Astrocyte (in vitro differentiated cells and primary cell): ENCODE results near the gene DNAH11. TPM values are rescaled to one million over a fixed set of nuclear protein-coding genes. Genes with fewer than 3 reads are reported as not detected.

ENCODE experiments used
- DNase-seq: peaks from one replicate; pipeline ENCODE4 v3.0.0-alpha.2; 2010; ENCODE audit warnings: low read depth
- FAIRE-seq: peaks from 2 replicates; lab custom pipeline; 2011; peaks lifted over from hg19 to GRCh38; lab: Jason Lieb, UNC
- H2AFZ ChIP-seq: 2 replicates; pipeline ENCODE4 v1.6.0; 2012; ENCODE audit warnings: low read depth, low read length, inconsistent platforms
- H3K27ac ChIP-seq: 2 replicates; pipeline ENCODE4 v1.5.1; 2011; ENCODE audit warnings: low read depth, low read length, inconsistent platforms
- H3K27me3 ChIP-seq: 2 replicates; pipeline ENCODE4 v1.6.0; 2011; ENCODE audit warnings: low read length, inconsistent platforms; ENCODE audit not compliant: insufficient read depth
- H3K36me3 ChIP-seq: 2 replicates; pipeline ENCODE4 v1.5.1; 2011; ENCODE audit warnings: low read length, inconsistent platforms; ENCODE audit not compliant: insufficient read depth
- H3K4me1 ChIP-seq: 2 replicates; pipeline ENCODE4 v1.5.1; 2011; ENCODE audit warnings: low read length, inconsistent platforms; ENCODE audit not compliant: insufficient read depth
- H3K4me2 ChIP-seq: 2 replicates; pipeline ENCODE4 v1.6.0; 2012; ENCODE audit warnings: low read length, inconsistent platforms
- H3K4me3 ChIP-seq: 2 replicates; pipeline ENCODE4 v1.5.1; 2011; ENCODE audit warnings: low read depth, mild to moderate bottlenecking, low read length, inconsistent platforms; ENCODE audit not compliant: insufficient read depth
- H3K79me2 ChIP-seq: 2 replicates; pipeline ENCODE4 v1.6.0; 2012; ENCODE audit warnings: mild to moderate bottlenecking, low read length, inconsistent platforms; ENCODE audit not compliant: insufficient read depth
- H3K9ac ChIP-seq: 2 replicates; pipeline ENCODE4 v1.6.0; 2012; ENCODE audit warnings: mild to moderate bottlenecking, low read length, inconsistent platforms
- H3K9me3 ChIP-seq: 2 replicates; pipeline ENCODE4 v1.5.1; 2012; ENCODE audit warnings: low read depth, mild to moderate bottlenecking, low read length, inconsistent platforms; ENCODE audit not compliant: insufficient read depth
- H4K20me1 ChIP-seq: 2 replicates; pipeline ENCODE4 v1.6.0; 2012; ENCODE audit warnings: low read length, inconsistent platforms; ENCODE audit not compliant: insufficient read depth
- H3K27ac Mint-ChIP-seq: one replicate; pipeline ENCODE4 v1.8.0; 2021; ENCODE audit warnings: mild to moderate bottlenecking, mixed read lengths; ENCODE audit not compliant: unreplicated experiment
- H3K27me3 Mint-ChIP-seq: one replicate; pipeline ENCODE4 v1.8.0; 2021; ENCODE audit warnings: low read depth, mixed read lengths; ENCODE audit not compliant: unreplicated experiment
- H3K36me3 Mint-ChIP-seq: one replicate; pipeline ENCODE4 v1.8.0; 2021; ENCODE audit warnings: low read depth, mixed read lengths; ENCODE audit not compliant: unreplicated experiment
- H3K4me1 Mint-ChIP-seq: one replicate; pipeline ENCODE4 v1.8.0; 2021; ENCODE audit warnings: low read depth, mixed read lengths; ENCODE audit not compliant: unreplicated experiment
- H3K4me3 Mint-ChIP-seq: one replicate; pipeline ENCODE4 v1.8.0; 2021; ENCODE audit warnings: mild to moderate bottlenecking, moderate library complexity, mixed read lengths; ENCODE audit not compliant: unreplicated experiment
- H3K9me3 Mint-ChIP-seq: one replicate; pipeline ENCODE4 v1.8.0; 2021; ENCODE audit warnings: mild to moderate bottlenecking, mixed read lengths; ENCODE audit not compliant: unreplicated experiment
- CTCF ChIP-seq: IDR thresholded peaks from 2 replicates; pipeline ENCODE4 v1.5.1; 2011; ENCODE audit warnings: low read depth, mild to moderate bottlenecking, inconsistent platforms, low read length, moderate library complexity; ENCODE audit not compliant: insufficient read depth
- EZH2 ChIP-seq: IDR thresholded peaks from 2 replicates; pipeline ENCODE4 v1.6.1; 2012; ENCODE audit warnings: mild to moderate bottlenecking, low read length, inconsistent platforms; ENCODE audit not compliant: insufficient read depth
- total RNA-seq: library from RNA; stranded (reverse); gene quantifications from 2 replicates; pipeline ENCODE4 v1.2.1, GENCODE V29; 2021

Gene DNAH11
- total RNA-seq, 1 donor from 2014 or later = 0.43 TPM

DNA sequence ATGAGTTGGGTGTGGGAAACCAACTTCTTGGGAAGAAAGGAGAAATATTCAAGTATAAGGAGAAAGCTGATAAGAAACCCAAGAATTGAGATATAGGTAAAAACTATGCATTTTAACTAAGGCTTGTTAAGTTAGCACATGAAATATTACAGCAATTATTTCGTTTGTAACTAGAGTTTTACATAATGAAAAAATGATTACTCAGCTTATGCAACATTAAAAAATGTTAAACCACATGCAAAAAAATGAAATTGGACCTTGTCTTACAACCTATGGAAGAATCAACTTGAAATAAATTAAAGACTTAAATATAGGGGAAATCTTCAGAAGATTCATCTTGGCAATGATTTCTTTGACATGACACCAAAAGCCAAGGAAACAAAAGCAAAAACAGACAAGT, 219.6 kb downstream of the DNAH11 start:
- Mint-ChIP-seq H3K4me1 (no peaks in the 10 kb centered on the region), H3K36me3 (no peaks in the 10 kb centered on the region), H3K27ac (no peak overlapping the region), H3K4me3 (no peak overlapping the region), H3K27me3 (peaks cover 2% of the 10 kb centered on the region), H3K9me3 (no peaks in the 10 kb centered on the region)
- no peak overlapping the region for H2AFZ ChIP-seq
- no peak overlapping the region for H3K27ac ChIP-seq
- no peaks in the 10 kb centered on the region for H3K36me3 ChIP-seq
- H3K4me1 ChIP-seq = peaks cover 4% of the 10 kb centered on the region
- FAIRE-seq = no peak
- no peak overlapping the region for H3K9ac ChIP-seq
- TF ChIP-seq EZH2 (no peak), CTCF (no peak)
- H3K27me3 ChIP-seq = no peaks in the 10 kb centered on the region
- no peak for DNase-seq
- no peaks in the 10 kb centered on the region for H4K20me1 ChIP-seq
- H3K79me2 ChIP-seq = no peaks in the 10 kb centered on the region
- no peak overlapping the region for H3K4me3 ChIP-seq
- H3K4me2 ChIP-seq = no peak overlapping the region
- no peaks in the 10 kb centered on the region for H3K9me3 ChIP-seq

GRCh38 chr7:21763818-21764217, 221.0 kb downstream of the DNAH11 start:
- Histone ChIP-seq H3K36me3 (no peaks in the 10 kb centered on the region), H2AFZ (no peak overlapping the region), H3K4me1 (peaks cover 4% of the 10 kb centered on the region), H3K79me2 (no peaks in the 10 kb centered on the region), H3K4me2 (no peak overlapping the region), H3K4me3 (no peak overlapping the region), H3K27ac (no peak overlapping the region), H3K9ac (no peak overlapping the region), H3K9me3 (no peaks in the 10 kb centered on the region), H4K20me1 (no peaks in the 10 kb centered on the region), H3K27me3 (no peaks in the 10 kb centered on the region)
- FAIRE-seq (no peak), DNase-seq (no peak)
- H3K9me3 Mint-ChIP-seq = no peaks in the 10 kb centered on the region
- H3K4me1 Mint-ChIP-seq = no peaks in the 10 kb centered on the region
- TF ChIP-seq EZH2 (no peak), CTCF (no peak)
- H3K36me3 Mint-ChIP-seq = no peaks in the 10 kb centered on the region
- H3K4me3 Mint-ChIP-seq = no peak overlapping the region
- no peak overlapping the region for H3K27ac Mint-ChIP-seq
- peaks cover 2% of the 10 kb centered on the region for H3K27me3 Mint-ChIP-seq

DNA sequence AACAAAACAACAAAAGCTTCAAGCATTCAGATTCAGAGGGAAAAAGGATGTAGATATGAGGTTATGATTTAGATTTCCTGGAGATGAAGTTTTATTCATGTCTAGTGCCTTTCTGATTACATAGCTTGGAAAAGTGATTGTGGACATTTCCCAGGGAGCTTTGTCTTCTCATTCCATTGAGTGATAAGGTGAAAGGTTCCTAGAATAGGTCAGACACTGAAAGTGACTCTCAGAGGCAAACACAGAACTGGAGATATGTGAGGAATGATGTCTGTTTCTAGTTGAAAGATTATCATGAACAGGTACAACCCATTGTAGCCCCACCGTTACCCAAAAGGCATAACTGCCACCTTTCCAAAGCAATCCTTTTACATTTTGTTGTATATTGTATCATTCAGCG, 223.4 kb downstream of the DNAH11 start:
- H3K27me3 Mint-ChIP-seq = peaks cover 5% of the 10 kb centered on the region
- Histone ChIP-seq H3K27ac (no peak overlapping the region), H3K9ac (no peak overlapping the region), H3K36me3 (no peaks in the 10 kb centered on the region), H3K27me3 (no peaks in the 10 kb centered on the region), H2AFZ (no peak overlapping the region), H3K79me2 (no peaks in the 10 kb centered on the region), H4K20me1 (no peaks in the 10 kb centered on the region), H3K4me2 (no peak overlapping the region), H3K4me3 (no peak overlapping the region), H3K9me3 (no peaks in the 10 kb centered on the region), H3K4me1 (peaks cover 4% of the 10 kb centered on the region)
- FAIRE-seq (no peak), DNase-seq (no peak)
- no peak for TF ChIP-seq CTCF
- TF ChIP-seq EZH2 = no peak
- no peak overlapping the region for H3K27ac Mint-ChIP-seq
- H3K4me3 Mint-ChIP-seq = no peak overlapping the region
- no peaks in the 10 kb centered on the region for H3K36me3 Mint-ChIP-seq
- H3K9me3 Mint-ChIP-seq = no peaks in the 10 kb centered on the region
- H3K4me1 Mint-ChIP-seq = no peaks in the 10 kb centered on the region
